Coronary artery (tissue), 2 donors: ENCODE results near the gene ERGIC1.

Experiments used
- DNase-seq: peaks from one replicate; pipeline ENCODE4 v3.0.0-alpha.2; 2017; ENCODE audit warnings: low spot score
- H3K27ac ChIP-seq, 2 donors: fragments of 200-600 bp; sonication (generic); one replicate each; pipeline ENCODE4 v1.5.1; 2016 to 2019
- H3K4me3 ChIP-seq: fragments of 200-600 bp; sonication (generic); 2 replicates; pipeline ENCODE4 v1.5.1; 2016; ENCODE audit warnings: mild to moderate bottlenecking, moderate library complexity
- CTCF ChIP-seq: fragments of 200-600 bp; sonication (generic); IDR thresholded peaks from one replicate; pipeline ENCODE4 v1.5.1; 2019; ENCODE audit warnings: antibody characterized with exemption

Gene ERGIC1

DNA sequence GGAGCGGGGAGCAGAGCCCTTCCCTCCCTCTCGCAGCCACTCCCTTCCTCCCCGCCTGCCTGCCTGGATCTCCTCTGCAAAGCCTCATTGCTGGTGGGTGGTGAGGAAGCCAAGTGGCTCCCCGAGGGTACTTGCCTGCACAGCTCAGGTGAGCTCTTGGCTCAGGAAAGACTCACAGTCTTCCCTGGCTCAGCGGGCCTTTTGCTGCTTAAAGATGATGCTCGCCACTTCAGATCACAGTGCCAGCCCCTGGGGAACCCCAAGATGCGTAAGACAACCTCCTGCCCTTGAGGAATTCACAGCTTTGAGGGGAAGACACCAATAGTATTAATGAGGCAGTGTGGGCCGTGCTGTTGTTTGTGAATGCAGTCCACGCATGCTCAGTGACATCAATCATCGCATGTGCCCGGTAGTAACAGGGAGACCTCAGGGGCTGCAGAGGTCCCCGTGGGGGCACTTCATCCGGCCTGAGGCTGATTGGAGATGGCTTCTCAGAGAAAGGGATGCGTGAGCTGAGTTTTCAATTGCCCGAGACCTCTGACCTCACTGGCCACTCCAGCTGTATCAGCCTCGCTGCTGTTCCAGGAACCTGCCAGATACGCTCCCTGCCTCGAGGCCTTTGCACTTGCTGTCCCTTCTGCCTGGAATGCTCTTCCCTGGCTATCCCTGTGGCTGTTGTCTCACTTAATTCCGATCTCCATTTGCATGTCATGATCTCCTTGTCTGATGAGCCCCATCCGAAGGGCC lies 36.8 kb downstream of the ERGIC1 start:
- no peak for TF ChIP-seq CTCF
- no peak for DNase-seq
- H3K27ac ChIP-seq: peak overlapping the region; percentile 90 to 98
- H3K4me3 ChIP-seq: peak overlapping the region; percentile 27

DNA sequence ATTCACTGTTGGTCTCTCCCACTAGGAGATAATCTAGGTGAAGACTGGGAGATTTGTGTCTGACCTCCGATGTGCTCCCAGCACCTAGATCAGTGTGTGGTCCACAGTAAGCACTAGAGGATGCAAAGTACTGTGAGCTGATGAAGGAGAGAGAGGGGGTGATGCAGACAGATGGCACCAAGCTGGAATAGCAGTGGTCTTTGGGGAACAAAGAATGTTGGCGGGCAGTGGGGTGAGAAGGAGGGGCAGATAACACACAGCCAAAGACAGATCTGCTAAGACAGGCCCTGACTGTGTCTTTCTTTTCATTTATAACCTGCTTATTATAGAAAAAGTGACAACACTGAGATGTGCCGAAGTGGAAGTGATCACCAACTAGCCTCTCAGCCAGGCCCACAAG lies 37.5 kb downstream of the ERGIC1 start:
- H3K27ac ChIP-seq: peak overlapping the region; percentile 90 to 98
- no peak overlapping the region for H3K4me3 ChIP-seq
- no peak for TF ChIP-seq CTCF
- DNase-seq: no peak

GRCh38 chr5:172871982-172872381 lies 37.9 kb downstream of the ERGIC1 start:
- TF ChIP-seq CTCF: no peak
- no peak overlapping the region for H3K4me3 ChIP-seq
- H3K27ac ChIP-seq: peak overlapping the region; percentile 90 to 98
- no peak for DNase-seq

- Histone ChIP-seq H3K27ac (peak overlapping the region; percentile 90 to 98), H3K4me3 (peak overlapping the region; percentile 47)
- DNase-seq: peak; percentile 94
- TF ChIP-seq CTCF: no peak
Measured at GRCh38 chr5:172872997-172873491, 39.0 kb downstream of the ERGIC1 start.

GRCh38 chr5:172873513-172873912 lies 39.5 kb downstream of the ERGIC1 start:
- peak overlapping the region; percentile 47 for H3K4me3 ChIP-seq
- no peak for TF ChIP-seq CTCF
- H3K27ac ChIP-seq: peak overlapping the region; percentile 90 to 98
- no peak for DNase-seq

GRCh38 chr5:172874647-172875504 lies 40.8 kb downstream of the ERGIC1 start:
- TF ChIP-seq CTCF: no peak
- peak overlapping the region; percentile 90 to 98 for H3K27ac ChIP-seq
- no peak overlapping the region for H3K4me3 ChIP-seq
- no peak for DNase-seq
